ENCODE data around the gene ACY1.
A peak's percentile ranks its signal among the peaks of the same experiment; 100 is the strongest.
"Not testable (repeated sequence)": the region's sequence is repeated elsewhere in the genome, so short reads cannot be mapped to it uniquely, and the experiment has no call there.

ACY1 gene

DNA sequence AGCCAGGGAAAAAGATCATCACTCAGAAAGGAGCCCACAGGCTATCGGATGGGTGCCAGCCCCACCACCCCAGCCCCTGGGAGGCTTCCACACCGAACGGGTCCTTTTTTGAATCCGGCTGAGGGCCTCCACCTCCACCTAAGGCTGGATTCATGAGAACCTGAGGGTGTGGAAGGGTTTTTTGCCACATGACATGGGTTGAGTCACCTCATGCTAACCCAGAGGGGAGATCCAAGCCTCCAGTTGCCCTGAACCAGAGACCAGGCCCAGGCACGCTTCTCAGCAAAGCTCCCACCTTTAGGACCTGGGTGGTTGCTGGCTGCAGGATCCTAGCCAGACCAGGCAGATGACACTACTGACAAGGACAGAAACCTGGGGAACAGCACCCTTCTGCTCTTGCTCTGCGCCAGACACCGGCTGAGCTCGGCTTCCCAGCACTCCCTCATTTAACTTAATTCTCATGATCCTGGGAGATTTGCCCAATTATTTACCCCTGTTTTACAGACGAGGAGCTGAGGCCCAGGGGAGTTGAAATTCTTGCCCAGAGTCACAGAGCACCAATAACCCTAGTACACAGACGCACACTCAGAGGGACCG, 47.5 kb downstream of the ACY1 start:
- DNase-seq = no peak

DNA sequence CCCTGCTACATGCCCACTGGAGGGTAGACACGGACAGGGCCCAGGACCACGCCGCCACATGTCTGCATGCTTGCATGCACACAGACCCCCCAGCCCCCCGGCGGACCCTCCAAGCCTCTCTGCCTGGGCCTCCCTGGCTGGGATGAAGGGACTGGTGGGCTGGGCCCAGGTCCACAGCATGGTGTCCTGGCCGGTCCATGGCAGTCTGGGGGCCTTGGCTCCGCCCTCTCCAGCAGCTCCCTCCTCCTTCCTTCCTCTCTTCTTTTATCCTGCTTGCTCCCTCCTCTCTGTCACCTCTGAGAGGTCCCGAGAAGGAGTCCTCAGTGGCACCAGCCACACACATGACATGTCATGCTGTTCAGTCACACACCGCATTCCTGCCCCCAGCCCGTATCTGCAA, 48.6 kb downstream of the ACY1 start:
- no peak for DNase-seq

DNA sequence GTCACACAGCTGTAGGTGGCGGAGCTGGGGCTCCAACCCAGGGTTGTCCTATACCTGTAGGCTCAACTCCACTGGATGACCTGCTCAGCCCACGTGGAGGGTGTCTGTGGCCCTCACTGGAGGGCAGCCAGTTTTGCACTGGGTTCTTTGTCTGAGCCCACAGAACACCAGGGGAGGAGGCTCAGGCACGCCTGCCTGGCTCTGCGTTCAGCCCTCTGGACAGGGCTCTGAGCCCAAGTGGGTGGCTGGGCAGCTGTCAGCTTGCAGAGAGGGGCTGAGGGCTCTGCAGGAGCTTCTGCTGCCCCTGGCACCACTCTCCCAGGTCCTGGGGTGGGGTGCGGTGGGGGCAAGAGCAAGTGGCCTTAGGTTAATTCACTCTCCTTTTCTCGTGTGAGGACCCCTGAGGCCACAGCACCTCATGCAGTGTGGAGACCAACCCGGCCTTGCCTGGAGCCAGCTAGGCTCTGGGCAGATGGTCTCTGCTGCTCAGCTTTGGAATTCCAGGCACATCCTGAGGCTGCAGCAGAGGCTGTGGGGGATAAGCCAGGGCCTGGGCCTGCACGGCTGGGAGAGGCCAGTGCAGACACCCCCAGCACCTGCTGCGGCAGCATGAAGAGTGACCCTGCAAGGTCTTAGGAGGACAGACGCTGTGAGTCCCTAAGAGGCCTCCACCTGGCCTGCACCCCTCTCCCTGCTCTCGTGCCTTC, 49.5 kb downstream of the ACY1 start:
- DNase-seq = no peak

DNA sequence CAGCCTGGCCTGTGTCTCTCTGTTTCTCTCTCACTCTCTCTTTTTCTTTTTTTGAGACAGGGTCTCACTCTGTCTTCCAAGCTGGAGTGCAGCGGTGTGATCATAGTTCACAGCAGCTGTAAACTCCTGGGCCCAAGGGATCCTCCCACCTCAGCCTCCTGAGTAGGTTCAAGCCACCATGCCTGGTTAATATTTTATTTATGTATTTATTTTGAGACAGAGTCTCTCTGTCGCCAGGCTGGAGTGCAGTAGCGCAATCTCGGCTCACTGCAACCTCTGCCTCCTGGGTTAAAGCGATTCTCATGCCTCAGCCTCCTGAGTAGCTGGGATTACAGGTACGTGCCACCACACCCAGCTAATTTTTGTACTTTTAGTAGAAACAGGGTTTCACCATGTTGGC, 50.4 kb downstream of the ACY1 start:
- DNase-seq = not testable (repeated sequence)

DNA sequence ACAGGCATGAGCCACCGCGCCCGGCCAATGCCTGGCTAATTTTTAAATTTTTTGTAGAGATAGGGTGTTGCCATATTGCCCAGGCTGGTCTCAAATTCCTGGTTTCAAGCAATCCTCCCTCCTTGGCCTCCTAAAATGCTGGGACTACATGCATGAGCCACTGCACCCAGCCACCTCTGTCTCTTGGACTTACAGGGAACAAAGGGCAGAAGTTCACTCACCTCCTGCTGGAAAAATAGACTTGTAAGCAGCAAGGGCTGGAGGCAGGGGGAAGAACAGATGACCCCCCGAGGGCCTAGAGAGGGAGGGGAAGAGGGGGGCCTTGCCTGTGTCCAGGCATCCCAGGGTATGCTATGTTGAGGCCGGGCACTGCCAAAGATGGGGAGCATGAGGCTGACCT, 50.9 kb downstream of the ACY1 start:
- no peak for DNase-seq

GRCh38 chr3:52034651-52035050, 51.3 kb downstream of the ACY1 start:
- no peak for DNase-seq

DNA sequence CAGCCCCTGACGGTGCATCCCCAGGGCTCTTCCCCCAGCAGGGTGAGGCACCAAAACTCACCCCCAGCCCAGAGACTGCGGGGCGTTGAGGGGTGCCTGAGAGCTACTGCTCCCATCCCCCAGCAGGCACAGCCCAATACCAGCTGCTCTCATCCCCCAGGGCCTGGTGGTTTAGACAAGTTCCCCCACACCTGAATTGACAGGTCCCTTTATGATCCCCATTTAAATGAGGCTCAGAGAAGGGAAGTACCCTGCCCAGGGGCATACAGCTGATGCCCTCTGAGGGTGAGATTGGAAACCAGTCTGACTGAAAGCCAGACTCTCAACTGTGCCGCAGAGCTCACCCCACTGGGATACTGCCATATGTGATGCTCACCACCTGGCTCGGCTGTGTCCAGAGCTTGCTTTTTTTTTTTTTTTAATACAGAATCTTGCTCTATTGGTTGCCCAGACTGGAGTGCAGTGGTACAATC, 52.9 kb downstream of the ACY1 start:
- no peak for DNase-seq

GRCh38 chr3:52036829-52037228, 53.5 kb downstream of the ACY1 start:
- DNase-seq = peak; percentile 31 to 35

- no peak for DNase-seq
Measured at GRCh38 chr3:52037291-52037690, 54.0 kb downstream of the ACY1 start.

DNA sequence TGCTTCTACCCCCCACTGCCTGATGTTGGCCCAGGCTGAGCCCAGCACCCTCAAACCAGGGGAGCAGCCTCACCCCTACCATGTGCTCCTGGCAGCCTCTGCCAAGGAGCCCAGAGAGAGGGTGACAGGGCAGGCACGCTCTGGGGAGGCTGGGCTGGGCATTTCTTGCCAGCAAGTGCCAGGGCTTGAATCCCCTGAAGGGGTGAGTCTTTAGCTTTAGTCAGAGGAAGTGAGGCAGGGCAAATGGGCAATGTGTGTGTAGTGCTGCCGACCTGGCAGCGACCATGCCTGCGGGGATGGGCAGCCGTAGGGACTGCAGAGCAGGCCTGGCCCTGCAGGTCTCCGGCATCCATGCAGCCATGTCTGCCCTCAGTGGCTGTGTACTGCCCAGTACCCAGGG, 54.9 kb downstream of the ACY1 start:
- no peak for DNase-seq

Data from CD4-positive, alpha-beta T cell treated with Interleukin-4 for 1 hour (primary cell).